Spinal cord (tissue), 10 donors: Measurements from ENCODE around the gene CRYBG3. TPM values are rescaled to one million over a fixed set of nuclear protein-coding genes. Genes with fewer than 3 reads are reported as not detected.
"Not testable (repeated sequence)": the region's sequence is repeated elsewhere in the genome, so short reads cannot be mapped to it uniquely, and the experiment has no call there.

Source experiments
- DNase-seq, 6 donors: peaks; one replicate each; pipeline versions ENCODE4 v3.0.0 to v3.0.0-alpha.2; 2013 to 2015; ENCODE audit warnings: low spot score in 6 of 6, low read depth in 4 of 6
- H3K27ac ChIP-seq: one replicate; pipeline ENCODE4 v1.5.1; 2013; ENCODE audit warnings: low read depth, low read length, control low read depth
- H3K27me3 ChIP-seq: one replicate; pipeline ENCODE4 v1.6.1; 2013; ENCODE audit warnings: low read length; ENCODE audit not compliant: control insufficient read depth, insufficient read depth
- H3K36me3 ChIP-seq: one replicate; pipeline ENCODE4 v1.6.1; 2013; ENCODE audit warnings: low read length; ENCODE audit not compliant: control insufficient read depth, insufficient read depth
- H3K4me1 ChIP-seq: one replicate; pipeline ENCODE4 v1.6.1; 2013; ENCODE audit warnings: low read length; ENCODE audit not compliant: control insufficient read depth, insufficient read depth
- H3K4me3 ChIP-seq: one replicate; pipeline ENCODE4 v1.5.1; 2013; ENCODE audit warnings: low read depth, low read length, control low read depth
- H3K9me3 ChIP-seq: one replicate; pipeline ENCODE4 v1.6.1; 2013; ENCODE audit warnings: low read length; ENCODE audit not compliant: control insufficient read depth, insufficient read depth
- WGBS: methylation state at CpG from one replicate; pipeline ENCODE4 v1.1.5; 2013; ENCODE audit warnings: missing lambda C conversion rate; ENCODE audit not compliant: insufficient coverage; 5-methylcytosine and 5-hydroxymethylcytosine counted together
- polyA plus RNA-seq, 2 donors: library from polyadenylated mRNA; unstranded; fragments of 120-200 nt; gene quantifications; one replicate each; pipeline ENCODE4 v1.2.1, GENCODE V29; 2013; ENCODE audit not compliant: insufficient read length in 2 of 2
- total RNA-seq, 2 donors: library from RNA; depleted of rRNA in 1 of 2; stranded (reverse); fragments of 120-200 nt in 1 of 2; fragments of >200 nt in 1 of 2; gene quantifications; one replicate each; pipeline versions ENCODE4 v1.2.3 to v1.2.4, GENCODE V29; 2013 to 2014
- donor health status: healthy.

Gene CRYBG3
- total and polyA plus RNA-seq, 4 donors, result 7.7 to 30.6 (median 19.6) TPM

- H3K4me1 ChIP-seq, result no peaks in the 10 kb centered on the region
- no peaks in the 10 kb centered on the region for H3K9me3 ChIP-seq
- no peak for DNase-seq
- no peak overlapping the region for H3K27ac ChIP-seq
- H3K4me3 ChIP-seq, result no peak overlapping the region
- H3K27me3 ChIP-seq, result no peaks in the 10 kb centered on the region
- H3K36me3 ChIP-seq, result no peaks in the 10 kb centered on the region
- WGBS, result no CpG with 5 or more reads among the region's 1 CpG
These were observed 9.3 kb downstream of the CRYBG3 start for GRCh38 chr3:97831140-97831539.

GRCh38 chr3:97833184-97833583, 11.4 kb downstream of the CRYBG3 start:
- H3K9me3 ChIP-seq, H3K4me1 ChIP-seq, H3K4me3 ChIP-seq, H3K27ac ChIP-seq, H3K27me3 ChIP-seq, H3K36me3 ChIP-seq, DNase-seq: not testable (repeated sequence)
- 86% methylated on average over 1 of the region's 4 CpGs for WGBS

- Histone ChIP-seq H3K27me3 (no peaks in the 10 kb centered on the region), H3K9me3 (no peaks in the 10 kb centered on the region), H3K4me3 (no peak overlapping the region), H3K4me1 (no peaks in the 10 kb centered on the region), H3K36me3 (no peaks in the 10 kb centered on the region), H3K27ac (no peak overlapping the region)
- 93% methylated on average over 3 of the region's 5 CpGs for WGBS
- no peak for DNase-seq
These were observed 13.9 kb downstream of the CRYBG3 start for GRCh38 chr3:97835761-97836160.

- 78% methylated on average over 2 of the region's 3 CpGs for WGBS
- Histone ChIP-seq H3K4me1 (no peaks in the 10 kb centered on the region), H3K4me3 (no peak overlapping the region), H3K36me3 (no peaks in the 10 kb centered on the region), H3K27me3 (no peaks in the 10 kb centered on the region), H3K27ac (no peak overlapping the region), H3K9me3 (no peaks in the 10 kb centered on the region)
- no peak for DNase-seq
These were observed 16.6 kb downstream of the CRYBG3 start for GRCh38 chr3:97838393-97838792.

- Histone ChIP-seq H3K4me1 (no peaks in the 10 kb centered on the region), H3K27me3 (no peaks in the 10 kb centered on the region), H3K36me3 (no peaks in the 10 kb centered on the region), H3K4me3 (no peak overlapping the region), H3K27ac (no peak overlapping the region), H3K9me3 (no peaks in the 10 kb centered on the region)
- DNase-seq, result no peak
- 67% methylated on average over 1 of the region's 2 CpGs for WGBS
These were observed 18.1 kb downstream of the CRYBG3 start for GRCh38 chr3:97839944-97840343.

GRCh38 chr3:97841304-97841703, 19.5 kb downstream of the CRYBG3 start:
- DNase-seq, result no peak
- H3K27me3 ChIP-seq, result no peaks in the 10 kb centered on the region
- H3K4me3 ChIP-seq, result no peak overlapping the region
- no peak overlapping the region for H3K27ac ChIP-seq
- 95% methylated on average over 5 of the region's 8 CpGs for WGBS
- no peaks in the 10 kb centered on the region for H3K36me3 ChIP-seq
- no peaks in the 10 kb centered on the region for H3K4me1 ChIP-seq
- H3K9me3 ChIP-seq, result no peaks in the 10 kb centered on the region

GRCh38 chr3:97841956-97842355, 20.1 kb downstream of the CRYBG3 start:
- Histone ChIP-seq H3K27ac (no peak overlapping the region), H3K27me3 (no peaks in the 10 kb centered on the region), H3K9me3 (no peaks in the 10 kb centered on the region), H3K4me3 (no peak overlapping the region), H3K36me3 (no peaks in the 10 kb centered on the region), H3K4me1 (no peaks in the 10 kb centered on the region)
- 100% methylated on average over 1 of the region's 3 CpGs for WGBS
- no peak for DNase-seq

- WGBS, result no CpG with 5 or more reads among the region's 3 CpGs
These were observed 27.0 kb downstream of the CRYBG3 start for GRCh38 chr3:97848779-97849178.

GRCh38 chr3:97857401-97857800, 35.6 kb downstream of the CRYBG3 start:
- peaks cover 3% of the 10 kb centered on the region for H3K9me3 ChIP-seq
- H3K4me3 ChIP-seq, result no peak overlapping the region
- H3K27ac ChIP-seq, result no peak overlapping the region
- WGBS, result 100% methylated on average over 2 of the region's 6 CpGs
- H3K36me3 ChIP-seq, result no peaks in the 10 kb centered on the region
- no peaks in the 10 kb centered on the region for H3K27me3 ChIP-seq
- no peak for DNase-seq
- H3K4me1 ChIP-seq, result no peaks in the 10 kb centered on the region

More at GRCh38 chr3:97848779-97849178, 27.0 kb downstream of the CRYBG3 start:
- H3K4me1 ChIP-seq, result no peaks in the 10 kb centered on the region
- H3K4me3 ChIP-seq, result no peak overlapping the region
- H3K27ac ChIP-seq, result no peak overlapping the region
- H3K36me3 ChIP-seq, result no peaks in the 10 kb centered on the region
- no peaks in the 10 kb centered on the region for H3K27me3 ChIP-seq
- no peak for DNase-seq
- peaks cover 2% of the 10 kb centered on the region for H3K9me3 ChIP-seq

- no peaks in the 10 kb centered on the region for H3K36me3 ChIP-seq
- H3K4me3 ChIP-seq, result no peak overlapping the region
- no peak for DNase-seq
- H3K4me1 ChIP-seq, result no peaks in the 10 kb centered on the region
- H3K9me3 ChIP-seq, result no peaks in the 10 kb centered on the region
- no peaks in the 10 kb centered on the region for H3K27me3 ChIP-seq
- no peak overlapping the region for H3K27ac ChIP-seq
- WGBS, result 100% methylated on average over 2 of the region's 2 CpGs
These were observed 38.6 kb downstream of the CRYBG3 start for GRCh38 chr3:97860364-97860763.
